ENCODE results near the gene VDR.

Gene VDR

DNA sequence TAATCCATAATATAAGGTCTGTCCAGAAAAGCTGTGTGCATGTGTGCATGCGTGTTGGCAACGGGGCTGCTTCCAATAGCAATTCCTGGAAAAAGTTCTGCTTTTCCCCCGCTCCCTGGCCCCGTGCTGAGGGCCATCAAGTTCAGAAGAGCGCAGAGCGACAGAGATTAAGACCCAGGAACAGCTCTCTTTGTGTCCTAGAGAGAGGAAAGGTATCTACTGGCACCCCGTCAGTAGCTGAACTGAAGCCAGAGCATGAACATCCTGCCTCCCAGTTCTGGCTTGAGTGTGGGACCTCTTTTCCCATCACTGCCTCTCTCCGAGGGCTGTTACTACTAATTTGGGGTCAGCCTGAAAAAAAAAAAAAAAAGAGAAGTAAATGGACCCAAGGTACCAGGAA, 100.6 kb downstream of the VDR start:
- H3K27ac ChIP-seq: no peak overlapping the region
- TF ChIP-seq, protein P1, sequence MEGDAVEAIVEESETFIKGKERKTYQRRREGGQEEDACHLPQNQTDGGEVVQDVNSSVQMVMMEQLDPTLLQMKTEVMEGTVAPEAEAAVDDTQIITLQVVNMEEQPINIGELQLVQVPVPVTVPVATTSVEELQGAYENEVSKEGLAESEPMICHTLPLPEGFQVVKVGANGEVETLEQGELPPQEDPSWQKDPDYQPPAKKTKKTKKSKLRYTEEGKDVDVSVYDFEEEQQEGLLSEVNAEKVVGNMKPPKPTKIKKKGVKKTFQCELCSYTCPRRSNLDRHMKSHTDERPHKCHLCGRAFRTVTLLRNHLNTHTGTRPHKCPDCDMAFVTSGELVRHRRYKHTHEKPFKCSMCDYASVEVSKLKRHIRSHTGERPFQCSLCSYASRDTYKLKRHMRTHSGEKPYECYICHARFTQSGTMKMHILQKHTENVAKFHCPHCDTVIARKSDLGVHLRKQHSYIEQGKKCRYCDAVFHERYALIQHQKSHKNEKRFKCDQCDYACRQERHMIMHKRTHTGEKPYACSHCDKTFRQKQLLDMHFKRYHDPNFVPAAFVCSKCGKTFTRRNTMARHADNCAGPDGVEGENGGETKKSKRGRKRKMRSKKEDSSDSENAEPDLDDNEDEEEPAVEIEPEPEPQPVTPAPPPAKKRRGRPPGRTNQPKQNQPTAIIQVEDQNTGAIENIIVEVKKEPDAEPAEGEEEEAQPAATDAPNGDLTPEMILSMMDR (conservative IDR thresholded peaks at IDR 0.05): no peak
- no peak for TF ChIP-seq ZFX (IDR thresholded peaks at IDR 0.05)

DNA sequence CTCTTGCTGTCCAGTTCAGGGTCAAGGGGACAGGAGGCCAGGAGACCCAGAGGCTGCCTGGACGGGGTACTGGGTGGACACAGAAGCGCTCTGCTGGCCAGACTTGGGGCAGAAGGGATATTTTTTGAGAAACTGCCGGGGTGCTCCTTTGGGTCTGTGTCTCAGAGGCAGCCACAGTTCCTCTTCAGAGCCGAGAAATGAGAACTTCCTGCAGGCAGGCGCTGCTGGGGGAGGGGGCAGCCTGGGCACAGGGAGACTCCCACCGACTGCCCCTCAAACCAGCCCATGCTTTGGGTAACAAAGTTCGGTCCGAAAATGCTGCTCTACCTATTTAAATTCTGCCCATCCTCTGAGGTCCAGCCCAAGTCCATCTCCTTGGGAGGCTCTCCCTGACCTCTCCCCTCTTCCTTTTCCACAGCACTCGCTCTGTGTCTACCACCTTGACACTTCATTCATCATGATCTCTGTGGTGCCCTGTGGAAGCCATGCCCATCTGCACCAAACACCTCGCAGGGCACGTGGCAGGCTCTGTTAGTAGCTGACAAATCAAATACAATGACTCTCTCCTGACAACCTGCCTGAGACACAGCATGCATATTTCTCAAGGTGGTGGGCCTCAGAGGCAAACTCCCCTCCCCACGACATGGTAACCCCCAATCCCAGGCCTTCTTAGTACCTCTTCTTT, 101.5 kb downstream of the VDR start:
- no peak overlapping the region for H3K27ac ChIP-seq
- no peak for TF ChIP-seq ZFX (IDR thresholded peaks at IDR 0.05)
- TF ChIP-seq, protein P1 (conservative IDR thresholded peaks at IDR 0.05): no peak

DNA sequence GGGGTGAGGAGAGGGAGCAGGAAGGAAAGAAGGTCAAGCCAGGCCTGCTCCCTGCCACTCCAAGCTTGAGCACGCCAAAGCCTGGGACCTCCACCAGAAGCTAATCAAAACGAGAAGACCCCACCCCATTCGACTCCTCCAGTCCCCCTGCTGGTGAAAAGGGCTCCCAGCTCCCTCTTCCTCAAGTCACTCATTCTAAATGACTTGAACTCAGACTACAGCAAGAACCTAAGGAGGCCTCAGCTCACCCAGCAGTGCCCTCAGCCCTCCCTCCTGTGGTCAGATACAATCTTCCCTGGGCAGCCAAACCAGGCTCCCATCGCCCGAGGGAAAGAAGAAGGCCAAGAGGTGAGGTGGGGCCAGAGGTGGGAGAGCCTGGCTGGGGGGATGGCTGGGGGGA, 102.5 kb downstream of the VDR start:
- no peak for TF ChIP-seq ZFX (IDR thresholded peaks at IDR 0.05)
- TF ChIP-seq, protein P1 (conservative IDR thresholded peaks at IDR 0.05): no peak
- no peak overlapping the region for H3K27ac ChIP-seq

DNA sequence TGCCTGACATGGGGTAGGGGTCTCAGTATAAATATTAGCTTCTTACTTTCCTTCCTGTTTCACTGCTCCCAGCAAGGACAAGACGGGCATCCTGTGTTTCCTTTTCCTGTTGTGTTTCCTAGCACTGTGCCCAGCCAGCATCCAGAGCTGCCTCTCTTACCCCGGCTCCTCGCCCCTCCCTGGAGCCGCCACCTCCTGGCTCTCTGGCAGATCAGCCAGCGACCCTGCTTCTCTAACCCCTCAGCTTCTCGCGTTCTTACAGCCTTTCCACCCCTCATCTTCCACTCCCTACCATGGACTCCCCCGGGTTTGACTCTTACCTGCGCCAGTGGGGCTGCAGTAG, 102.9 kb downstream of the VDR start:
- TF ChIP-seq ZFX (IDR thresholded peaks at IDR 0.05): no peak
- TF ChIP-seq, protein P1 (conservative IDR thresholded peaks at IDR 0.05): no peak
- no peak overlapping the region for H3K27ac ChIP-seq

DNA sequence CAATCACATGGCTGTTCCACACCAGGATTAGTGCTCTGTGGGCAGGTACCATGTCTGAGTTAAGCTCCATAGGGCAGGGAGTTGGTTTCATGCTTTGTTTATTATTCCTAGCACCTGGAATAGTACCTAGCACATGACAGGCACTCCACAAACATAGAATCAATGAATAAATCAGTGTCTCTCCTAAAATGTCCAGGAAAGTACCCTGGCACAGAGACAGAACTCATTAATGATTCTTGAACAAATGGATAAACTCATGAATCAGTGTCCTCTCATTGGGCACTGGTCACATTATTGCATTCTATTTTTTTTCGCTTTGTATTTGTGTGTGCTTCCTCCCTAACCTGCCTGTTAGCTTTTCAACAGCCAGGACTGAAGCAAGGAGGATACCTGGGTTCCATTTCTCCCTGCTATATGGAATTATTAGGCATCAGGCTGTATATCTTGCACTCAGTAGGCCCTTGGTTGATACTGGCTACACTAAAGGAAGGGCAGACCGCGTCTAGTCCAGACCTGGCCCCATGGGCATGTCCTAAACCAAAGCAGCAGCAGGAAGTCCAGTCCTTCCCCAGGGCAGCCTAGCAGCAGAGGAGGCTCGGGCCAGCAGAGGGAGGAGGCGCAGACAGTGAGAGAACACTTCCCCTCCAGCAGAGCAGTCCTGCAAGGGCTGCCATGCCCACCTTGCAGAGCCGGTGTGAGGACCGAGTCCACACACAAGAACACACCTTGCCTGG, 103.5 kb downstream of the VDR start:
- TF ChIP-seq, protein P1 (conservative IDR thresholded peaks at IDR 0.05): no peak
- TF ChIP-seq ZFX (IDR thresholded peaks at IDR 0.05): no peak
- H3K27ac ChIP-seq: no peak overlapping the region

DNA sequence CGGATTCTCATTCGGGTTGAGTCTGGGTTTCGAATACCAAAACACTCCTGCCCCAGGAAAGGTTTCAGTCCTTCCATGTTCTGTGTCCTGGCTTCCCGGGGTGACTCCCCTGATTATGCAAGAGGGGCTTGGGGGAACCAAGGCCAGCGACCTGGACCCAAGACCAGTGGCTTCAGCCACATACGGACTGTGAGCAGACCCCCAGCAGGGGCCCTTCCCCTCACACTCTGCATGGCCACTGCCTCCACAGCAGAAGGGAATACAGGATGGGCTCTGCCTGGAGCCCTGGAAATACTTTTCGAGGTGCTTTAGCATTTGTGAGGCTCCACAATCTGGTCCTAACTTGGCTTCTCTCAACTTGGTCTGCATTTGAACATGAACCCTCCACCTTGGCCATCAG, 104.2 kb downstream of the VDR start:
- no peak overlapping the region for H3K27ac ChIP-seq
- no peak for TF ChIP-seq ZFX (IDR thresholded peaks at IDR 0.05)
- TF ChIP-seq, protein P1 (conservative IDR thresholded peaks at IDR 0.05): no peak

DNA sequence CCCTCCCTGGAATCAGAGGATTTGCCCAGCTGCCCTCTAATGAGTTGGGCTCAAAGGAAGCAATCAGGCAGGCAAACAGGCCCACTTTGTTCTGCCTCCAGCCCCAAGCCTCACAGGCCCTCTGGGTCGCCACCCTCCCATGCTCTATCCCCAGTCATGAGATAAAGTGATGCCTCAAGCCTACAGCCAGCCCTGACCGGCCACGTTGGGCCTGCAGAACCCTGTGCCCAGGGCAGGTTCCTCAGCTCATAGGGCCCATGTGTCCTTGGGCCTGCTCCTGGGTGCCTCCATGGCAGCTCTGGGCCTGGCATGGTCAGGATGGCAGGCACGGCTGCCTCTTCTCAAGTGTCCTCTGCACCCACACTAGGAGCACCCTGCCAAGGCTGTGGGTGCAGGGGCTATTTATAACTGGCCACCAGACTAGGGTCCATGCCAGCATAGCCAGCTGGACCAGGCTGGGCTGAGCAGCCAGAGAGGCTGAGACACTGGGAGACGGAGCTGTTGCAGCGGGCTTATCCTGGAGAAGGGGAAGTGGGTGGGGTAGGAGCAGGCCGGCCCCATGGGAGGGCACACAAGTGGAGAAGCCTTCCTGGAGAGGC, 105.3 kb downstream of the VDR start:
- TF ChIP-seq, protein P1 (conservative IDR thresholded peaks at IDR 0.05): no peak
- no peak for TF ChIP-seq ZFX (IDR thresholded peaks at IDR 0.05)
- no peak overlapping the region for H3K27ac ChIP-seq

All from C4-2B (cell line).